Trophoblast cell (in vitro differentiated cells and primary cell): ENCODE data around the gene HRCT1.
A peak's percentile ranks its signal among the peaks of the same experiment; 100 is the strongest.

Experiments used
- DNase-seq, 2 donors: peaks; one replicate each; pipeline ENCODE4 v3.0.0-alpha.2; 2016
- H2AFZ ChIP-seq: 2 replicates; pipeline ENCODE4 v1.6.1; 2013; ENCODE audit warnings: low read length, moderate library complexity, mild to moderate bottlenecking; ENCODE audit not compliant: insufficient read depth, poor library complexity
- H2AK5ac ChIP-seq: 2 replicates; pipeline ENCODE4 v1.6.1; 2013; ENCODE audit warnings: mild to moderate bottlenecking, low read length
- H2BK120ac ChIP-seq: 2 replicates; pipeline ENCODE4 v1.6.1; 2013; ENCODE audit warnings: low read length, mild to moderate bottlenecking, moderate library complexity; ENCODE audit not compliant: insufficient read depth, poor library complexity
- H2BK12ac ChIP-seq: 2 replicates; pipeline ENCODE4 v1.6.1; 2013; ENCODE audit warnings: mild to moderate bottlenecking, low read length, moderate library complexity
- H2BK5ac ChIP-seq: 2 replicates; pipeline ENCODE4 v1.6.1; 2013; ENCODE audit warnings: low read length, low read depth, moderate library complexity, mild to moderate bottlenecking; ENCODE audit not compliant: poor library complexity
- H3K14ac ChIP-seq: 2 replicates; pipeline ENCODE4 v1.6.1; 2013; ENCODE audit warnings: mild to moderate bottlenecking, low read length
- H3K18ac ChIP-seq: 2 replicates; pipeline ENCODE4 v1.6.1; 2013; ENCODE audit warnings: mild to moderate bottlenecking, low read length
- H3K23ac ChIP-seq: 2 replicates; pipeline ENCODE4 v1.6.1; 2013; ENCODE audit warnings: low read length
- H3K27ac ChIP-seq: 2 replicates; pipeline ENCODE4 v1.5.1; 2013; ENCODE audit warnings: low read depth, mild to moderate bottlenecking, inconsistent platforms, low read length, moderate library complexity
- H3K27me3 ChIP-seq: 2 replicates; pipeline ENCODE4 v1.6.1; 2013; ENCODE audit warnings: inconsistent platforms, mild to moderate bottlenecking, low read length, moderate library complexity; ENCODE audit not compliant: insufficient read depth
- H3K36me3 ChIP-seq, 2 experiments: 1 replicate in 1 of 2; 2 replicates in 1 of 2; pipeline ENCODE4 v1.6.1; 2013; ENCODE audit warnings: low read length in 2 of 2, mild to moderate bottlenecking in 2 of 2, moderate library complexity in 1 of 2; ENCODE audit not compliant: insufficient read depth in 2 of 2, control insufficient read depth in 1 of 2
- H3K4ac ChIP-seq: 2 replicates; pipeline ENCODE4 v1.6.1; 2013; ENCODE audit warnings: low read depth, mild to moderate bottlenecking, low read length, moderate library complexity
- H3K4me1 ChIP-seq, 2 experiments: 1 replicate in 1 of 2; 2 replicates in 1 of 2; pipeline ENCODE4 v1.6.1; 2013; ENCODE audit warnings: low read length in 2 of 2, mild to moderate bottlenecking in 2 of 2, moderate library complexity in 1 of 2; ENCODE audit not compliant: insufficient read depth in 2 of 2, control insufficient read depth in 1 of 2
- H3K4me2 ChIP-seq: 2 replicates; pipeline ENCODE4 v1.6.1; 2013; ENCODE audit warnings: inconsistent platforms, mild to moderate bottlenecking, low read length, moderate library complexity
- H3K4me3 ChIP-seq: 2 replicates; pipeline ENCODE4 v1.5.1; 2013; ENCODE audit warnings: mild to moderate bottlenecking, low read depth, low read length, inconsistent platforms
- H3K79me1 ChIP-seq: one replicate; pipeline ENCODE4 v1.6.1; 2013; ENCODE audit warnings: low read length
- H3K79me2 ChIP-seq: 2 replicates; pipeline ENCODE4 v1.6.1; 2013; ENCODE audit warnings: low read length, mild to moderate bottlenecking; ENCODE audit not compliant: control insufficient read depth, insufficient read depth, poor library complexity
- H3K9ac ChIP-seq: 2 replicates; pipeline ENCODE4 v1.6.1; 2013; ENCODE audit warnings: mild to moderate bottlenecking, low read length
- H3K9me3 ChIP-seq: 2 replicates; pipeline ENCODE4 v1.6.1; 2013; ENCODE audit warnings: low read depth, mild to moderate bottlenecking, control low read depth, inconsistent platforms, low read length; ENCODE audit not compliant: insufficient read depth
- H4K12ac ChIP-seq: 2 replicates; pipeline ENCODE4 v1.6.1; 2013; ENCODE audit warnings: low read depth, mild to moderate bottlenecking, low read length, moderate library complexity
- H4K8ac ChIP-seq: 2 replicates; pipeline ENCODE4 v1.6.1; 2013; ENCODE audit warnings: low read depth, mild to moderate bottlenecking, low read length, moderate library complexity
- H4K91ac ChIP-seq: one replicate; pipeline ENCODE4 v1.6.1; 2013; ENCODE audit warnings: low read depth, mild to moderate bottlenecking, low read length, moderate library complexity
- WGBS: extraction: QIAGEN DNeasy Blood & Tissue Kit; methylation state at CpG from one replicate; pipeline ENCODE4 v1.1.7; 2013; ENCODE audit warnings: missing lambda C conversion rate; ENCODE audit not compliant: insufficient read length, insufficient coverage; ENCODE audit errors: extremely low coverage; 5-methylcytosine and 5-hydroxymethylcytosine counted together

Gene HRCT1

DNA sequence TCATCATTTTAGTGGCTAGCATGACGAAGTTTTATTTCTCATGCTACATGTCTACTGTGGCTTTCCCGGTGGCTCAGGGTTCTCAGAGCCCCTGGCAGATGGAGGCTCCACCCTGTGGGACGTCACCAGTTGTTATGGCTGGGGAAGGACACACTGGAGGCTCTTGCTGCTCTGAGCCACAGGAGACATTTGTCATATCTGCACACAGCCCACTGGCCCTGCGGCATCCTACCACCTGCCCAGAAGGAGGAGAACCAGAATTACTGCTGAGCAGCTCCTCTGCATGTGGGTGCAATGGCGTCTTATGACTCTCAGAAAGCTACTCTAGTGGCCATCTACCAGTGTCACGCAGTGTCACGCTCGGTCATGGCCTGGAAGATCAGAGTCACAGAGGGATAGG lies 42.4 kb upstream of the HRCT1 start:
- no CpG with 5 or more reads among the region's 8 CpGs for WGBS
- DNase-seq = no peak
- Histone ChIP-seq H3K4ac (no peak overlapping the region), H2BK120ac (no peak overlapping the region), H2BK5ac (no peak overlapping the region), H2BK12ac (no peak overlapping the region), H3K4me3 (no peak overlapping the region), H3K14ac (no peak overlapping the region), H3K79me2 (no peaks in the 10 kb centered on the region), H4K91ac (no peak overlapping the region), H3K23ac (no peak overlapping the region), H3K27me3 (no peaks in the 10 kb centered on the region), H3K36me3 (no peaks in the 10 kb centered on the region), H3K4me2 (no peak overlapping the region), H4K12ac (no peak overlapping the region), H3K18ac (no peak overlapping the region), H3K79me1 (no peaks in the 10 kb centered on the region), H3K9ac (no peak overlapping the region), H3K9me3 (peaks cover 2% of the 10 kb centered on the region), H3K4me1 (no peaks in the 10 kb centered on the region), H2AFZ (no peak overlapping the region), H3K27ac (no peak overlapping the region), H4K8ac (no peak overlapping the region), H2AK5ac (no peak overlapping the region)

DNA sequence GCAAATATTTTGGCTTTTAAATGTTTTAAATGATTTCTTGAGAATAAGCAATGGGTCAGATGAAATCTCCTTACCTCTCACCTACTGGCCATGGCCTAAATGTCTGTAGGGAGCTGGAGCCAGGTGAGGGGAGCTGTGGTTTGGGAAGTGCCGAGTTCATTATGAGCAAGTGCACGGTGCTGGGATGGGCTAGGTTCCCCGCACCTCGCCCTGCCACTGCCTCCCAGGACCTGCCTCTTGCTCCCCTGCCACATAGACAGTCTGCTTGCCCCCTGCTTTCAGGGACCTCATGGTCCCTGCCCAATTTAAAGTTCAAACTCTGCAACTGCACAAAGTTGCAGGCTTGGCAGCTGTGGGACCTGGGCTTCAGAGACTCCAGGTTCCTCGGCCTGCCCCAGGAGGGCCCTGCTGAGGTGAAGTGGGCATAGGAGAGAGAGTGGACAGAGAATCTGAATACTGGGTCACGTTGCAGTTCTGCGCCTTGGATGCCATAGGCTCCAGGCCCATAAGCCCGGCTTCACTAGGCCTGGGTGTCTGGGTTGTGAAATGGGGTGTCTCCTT lies 41.2 kb upstream of the HRCT1 start:
- Histone ChIP-seq H3K4me1 (no peaks in the 10 kb centered on the region), H3K14ac (no peak overlapping the region), H3K79me1 (no peaks in the 10 kb centered on the region), H3K23ac (no peak overlapping the region), H2AK5ac (no peak overlapping the region), H3K4ac (no peak overlapping the region), H3K36me3 (no peaks in the 10 kb centered on the region), H2BK12ac (no peak overlapping the region), H3K27ac (no peak overlapping the region), H4K12ac (no peak overlapping the region), H3K18ac (no peak overlapping the region), H2AFZ (no peak overlapping the region), H4K8ac (no peak overlapping the region), H3K4me3 (no peak overlapping the region), H3K9ac (no peak overlapping the region), H2BK5ac (no peak overlapping the region), H4K91ac (no peak overlapping the region), H3K27me3 (no peaks in the 10 kb centered on the region), H3K79me2 (no peaks in the 10 kb centered on the region), H3K4me2 (no peak overlapping the region), H2BK120ac (no peak overlapping the region), H3K9me3 (peaks cover 2% of the 10 kb centered on the region)
- DNase-seq = no peak
- WGBS = no CpG with 5 or more reads among the region's 8 CpGs

DNA sequence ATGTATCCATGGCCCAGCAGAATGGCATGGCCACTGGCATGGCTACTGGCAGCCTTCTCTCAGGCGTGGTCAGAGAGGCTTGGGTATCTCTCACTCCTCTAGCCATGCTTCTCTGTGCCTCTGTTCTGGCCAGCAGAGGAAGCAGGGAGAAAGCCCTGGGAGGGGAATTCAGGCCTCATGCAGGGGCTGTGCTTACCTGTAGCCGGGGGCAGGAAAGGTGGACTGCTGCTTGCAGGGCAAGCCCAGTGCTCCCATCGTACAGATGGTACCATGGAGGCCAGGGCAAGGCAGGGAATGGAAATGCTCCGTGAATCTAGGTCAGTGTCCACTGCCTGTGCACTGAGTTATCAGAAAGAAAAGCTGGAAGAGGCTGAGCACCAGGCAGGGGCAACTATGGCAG lies 38.5 kb upstream of the HRCT1 start:
- Histone ChIP-seq H2BK120ac (no peak overlapping the region), H4K91ac (no peak overlapping the region), H3K23ac (no peak overlapping the region), H3K36me3 (no peaks in the 10 kb centered on the region), H3K14ac (no peak overlapping the region), H3K18ac (no peak overlapping the region), H3K4me1 (no peaks in the 10 kb centered on the region), H3K4me3 (no peak overlapping the region), H3K27ac (no peak overlapping the region), H4K8ac (no peak overlapping the region), H2AK5ac (no peak overlapping the region), H3K79me2 (no peaks in the 10 kb centered on the region), H2AFZ (no peak overlapping the region), H3K4me2 (no peak overlapping the region), H3K27me3 (no peaks in the 10 kb centered on the region), H3K4ac (no peak overlapping the region), H2BK12ac (no peak overlapping the region), H4K12ac (no peak overlapping the region), H3K9ac (peak overlapping the region; percentile 38), H3K9me3 (peaks cover 4% of the 10 kb centered on the region), H2BK5ac (no peak overlapping the region), H3K79me1 (no peaks in the 10 kb centered on the region)
- WGBS = no CpG with 5 or more reads among the region's 4 CpGs
- no peak for DNase-seq

DNA sequence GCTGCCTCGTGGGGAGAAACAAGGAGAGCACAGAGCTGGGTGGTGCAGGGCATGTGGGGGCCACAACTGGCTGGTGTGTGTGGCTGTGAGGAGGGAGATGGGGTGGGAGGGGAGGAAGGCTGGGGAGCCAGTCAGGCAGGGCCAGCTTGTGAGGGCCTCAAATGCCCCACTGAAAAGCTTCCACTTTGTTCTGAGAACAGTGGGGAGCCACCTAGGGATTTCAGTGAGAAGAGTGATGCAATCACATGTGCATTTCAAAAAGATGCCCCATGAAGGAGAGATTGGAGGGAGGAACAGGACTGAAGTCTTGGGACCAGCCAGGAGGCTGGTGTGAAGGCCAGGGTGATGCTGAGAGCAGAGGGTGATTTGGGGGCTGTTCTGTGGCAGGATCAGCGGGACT lies 37.1 kb upstream of the HRCT1 start:
- Histone ChIP-seq H4K8ac (no peak overlapping the region), H3K4ac (no peak overlapping the region), H3K23ac (no peak overlapping the region), H3K79me1 (no peaks in the 10 kb centered on the region), H3K4me2 (no peak overlapping the region), H2BK5ac (no peak overlapping the region), H3K79me2 (no peaks in the 10 kb centered on the region), H3K27me3 (no peaks in the 10 kb centered on the region), H3K4me3 (no peak overlapping the region), H3K27ac (no peak overlapping the region), H3K9ac (no peak overlapping the region), H2AFZ (no peak overlapping the region), H4K12ac (no peak overlapping the region), H2BK12ac (no peak overlapping the region), H3K18ac (no peak overlapping the region), H3K14ac (no peak overlapping the region), H3K9me3 (peaks cover 4% of the 10 kb centered on the region), H2AK5ac (no peak overlapping the region), H4K91ac (no peak overlapping the region), H2BK120ac (no peak overlapping the region), H3K4me1 (no peaks in the 10 kb centered on the region), H3K36me3 (no peaks in the 10 kb centered on the region)
- WGBS = no CpG with 5 or more reads among the region's 2 CpGs
- no peak for DNase-seq
